GM18909 (cell line): ENCODE results near the gene SAXO2.
"Not testable (repeated sequence)": the region's sequence is repeated elsewhere in the genome, so short reads cannot be mapped to it uniquely, and the experiment has no call there.

ENCODE experiments used
- ATAC-seq: cut with Tn5 transposase; IDR thresholded peaks from one replicate; pipeline ENCODE4 v1.9.1; 2021; ENCODE audit warnings: mild to moderate bottlenecking; ENCODE audit not compliant: unreplicated experiment, poor library complexity

Gene SAXO2

GRCh38 chr15:82313446-82313845 lies 50.8 kb downstream of the SAXO2 start:
- no peak for ATAC-seq

- ATAC-seq, result not testable (repeated sequence)
Measured at GRCh38 chr15:82313951-82314768, 51.5 kb downstream of the SAXO2 start.

- ATAC-seq, result no peak
Measured at GRCh38 chr15:82314769-82315518, 52.3 kb downstream of the SAXO2 start.

GRCh38 chr15:82315519-82316246 lies 53.1 kb downstream of the SAXO2 start:
- no peak for ATAC-seq

- not testable (repeated sequence) for ATAC-seq
Measured at GRCh38 chr15:82316247-82317090, 53.9 kb downstream of the SAXO2 start.

- ATAC-seq, result no peak
Measured at GRCh38 chr15:82317091-82317489, 54.5 kb downstream of the SAXO2 start.

GRCh38 chr15:82317516-82317915 lies 54.9 kb downstream of the SAXO2 start:
- ATAC-seq, result not testable (repeated sequence)

- ATAC-seq, result not testable (repeated sequence)
Measured at GRCh38 chr15:82318281-82318680, 55.7 kb downstream of the SAXO2 start.

- ATAC-seq, result not testable (repeated sequence)
Measured at GRCh38 chr15:82319522-82320278, 57.1 kb downstream of the SAXO2 start.

- not testable (repeated sequence) for ATAC-seq
Measured at GRCh38 chr15:82320861-82321260, 58.2 kb downstream of the SAXO2 start.

- not testable (repeated sequence) for ATAC-seq
Measured at GRCh38 chr15:82322488-82322887, 59.9 kb downstream of the SAXO2 start.

- ATAC-seq, result not testable (repeated sequence)
Measured at GRCh38 chr15:82324831-82325230, 62.2 kb downstream of the SAXO2 start.

- ATAC-seq, result not testable (repeated sequence)
Measured at GRCh38 chr15:82325646-82326045, 63.0 kb downstream of the SAXO2 start.

- ATAC-seq, result not testable (repeated sequence)
Measured at GRCh38 chr15:82326896-82327295, 64.3 kb downstream of the SAXO2 start.

GRCh38 chr15:82327372-82327771 lies 64.8 kb downstream of the SAXO2 start:
- ATAC-seq, result not testable (repeated sequence)

- ATAC-seq, result not testable (repeated sequence)
Measured at GRCh38 chr15:82329039-82329438, 66.4 kb downstream of the SAXO2 start.

GRCh38 chr15:82330921-82331320 lies 68.3 kb downstream of the SAXO2 start:
- ATAC-seq, result not testable (repeated sequence)

- ATAC-seq, result peak; percentile 79
Measured at GRCh38 chr15:82331576-82332304, 69.1 kb downstream of the SAXO2 start.
